ENCODE data around the gene MRRF. TPM values are rescaled to one million over a fixed set of nuclear protein-coding genes. Genes with fewer than 3 reads are reported as not detected.

The MRRF gene
- total RNA-seq, 1 experiment from 2014 or later = 45.7 TPM

DNA sequence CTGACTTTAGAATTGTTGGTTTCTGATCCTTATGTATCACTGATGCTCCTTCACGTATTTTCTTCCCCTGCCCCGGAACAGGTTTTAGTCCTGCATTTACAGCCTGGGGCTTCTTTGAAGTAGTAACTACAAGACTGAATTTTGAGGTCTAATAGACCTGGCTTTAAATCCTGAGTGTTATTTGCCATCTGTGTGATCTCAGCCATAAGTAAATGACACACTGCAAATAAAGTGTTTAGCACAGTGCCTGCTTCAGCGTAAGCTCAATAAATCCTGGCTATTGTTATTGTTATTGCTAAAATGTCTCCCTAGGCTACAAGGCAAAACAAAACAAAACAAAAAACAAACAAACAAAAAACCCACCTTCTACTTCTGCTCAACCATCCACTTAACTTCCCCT, 20.3 kb upstream of the MRRF start:
- H3K27me3 Mint-ChIP-seq (ENCODE audit: unreplicated experiment) = no peaks in the 10 kb centered on the region

DNA sequence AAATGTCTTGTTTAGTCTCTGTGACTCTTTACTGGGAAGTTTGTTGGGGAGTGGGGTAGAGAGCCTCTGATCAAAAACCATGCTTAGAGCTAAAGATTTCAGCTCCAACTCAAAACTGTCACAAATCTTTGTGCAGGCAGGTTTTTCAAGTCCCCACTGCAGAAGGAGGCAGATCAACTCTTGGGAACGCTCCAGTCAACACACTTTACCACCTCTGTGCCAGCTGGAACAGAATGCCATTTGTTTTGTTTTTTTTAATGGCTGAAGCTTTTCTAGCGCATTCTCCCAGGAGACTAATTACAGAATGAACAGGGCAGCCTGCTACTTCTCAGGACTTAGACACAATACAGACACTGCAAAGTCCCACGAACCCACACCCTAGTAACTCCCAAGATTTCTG, 18.0 kb upstream of the MRRF start:
- CTCF ChIA-PET = no interaction called here
- no peak for TF ChIP-seq CTCF (IDR thresholded peaks at IDR 0.05; ENCODE audit: unreplicated experiment)
- Mint-ChIP-seq H3K27me3 (ENCODE audit: unreplicated experiment) (no peaks in the 10 kb centered on the region), H3K27ac (ENCODE audit: unreplicated experiment) (no peak overlapping the region), H3K9me3 (ENCODE audit: low read depth, unreplicated experiment) (no peaks in the 10 kb centered on the region), H3K4me1 (ENCODE audit: low read depth, unreplicated experiment) (no peaks in the 10 kb centered on the region), H3K4me3 (ENCODE audit: low read depth, unreplicated experiment) (no peak overlapping the region), H3K36me3 (ENCODE audit: insufficient read depth, unreplicated experiment) (peaks cover under 1% of the 10 kb centered on the region)
- BruUV-seq (replicated peaks) = no TSS peak
- DNase-seq = no peak
- intact Hi-C loops (cut with micrococcal nuclease; ENCODE audit: unreplicated experiment) = no loop called here

More for the DNA sequence above, 20.3 kb upstream of the MRRF start:
- peaks cover 4% of the 10 kb centered on the region for H3K36me3 Mint-ChIP-seq (ENCODE audit: insufficient read depth, unreplicated experiment)
- H3K4me1 Mint-ChIP-seq (ENCODE audit: low read depth, unreplicated experiment) = no peaks in the 10 kb centered on the region
- no peak for TF ChIP-seq CTCF (IDR thresholded peaks at IDR 0.05; ENCODE audit: unreplicated experiment)
- H3K9me3 Mint-ChIP-seq (ENCODE audit: low read depth, unreplicated experiment) = no peaks in the 10 kb centered on the region
- CTCF ChIA-PET = no interaction called here
- no peak overlapping the region for H3K4me3 Mint-ChIP-seq (ENCODE audit: low read depth, unreplicated experiment)
- intact Hi-C loops (cut with micrococcal nuclease; ENCODE audit: unreplicated experiment) = no loop called here
- DNase-seq = no peak
- no TSS peak for BruUV-seq (replicated peaks)
- no peak overlapping the region for H3K27ac Mint-ChIP-seq (ENCODE audit: unreplicated experiment)

GRCh38 chr9:122248448-122248865, 16.2 kb upstream of the MRRF start:
- Mint-ChIP-seq H3K27ac (ENCODE audit: unreplicated experiment) (no peak overlapping the region), H3K9me3 (ENCODE audit: low read depth, unreplicated experiment) (no peaks in the 10 kb centered on the region), H3K27me3 (ENCODE audit: unreplicated experiment) (no peaks in the 10 kb centered on the region), H3K4me1 (ENCODE audit: low read depth, unreplicated experiment) (no peaks in the 10 kb centered on the region), H3K36me3 (ENCODE audit: insufficient read depth, unreplicated experiment) (no peaks in the 10 kb centered on the region), H3K4me3 (ENCODE audit: low read depth, unreplicated experiment) (no peak overlapping the region)
- no TSS peak for BruUV-seq (replicated peaks)
- no peak for DNase-seq
- intact Hi-C loops (cut with micrococcal nuclease; ENCODE audit: unreplicated experiment) = no loop called here
- CTCF ChIA-PET = no interaction called here
- TF ChIP-seq CTCF (IDR thresholded peaks at IDR 0.05; ENCODE audit: unreplicated experiment) = no peak

DNA sequence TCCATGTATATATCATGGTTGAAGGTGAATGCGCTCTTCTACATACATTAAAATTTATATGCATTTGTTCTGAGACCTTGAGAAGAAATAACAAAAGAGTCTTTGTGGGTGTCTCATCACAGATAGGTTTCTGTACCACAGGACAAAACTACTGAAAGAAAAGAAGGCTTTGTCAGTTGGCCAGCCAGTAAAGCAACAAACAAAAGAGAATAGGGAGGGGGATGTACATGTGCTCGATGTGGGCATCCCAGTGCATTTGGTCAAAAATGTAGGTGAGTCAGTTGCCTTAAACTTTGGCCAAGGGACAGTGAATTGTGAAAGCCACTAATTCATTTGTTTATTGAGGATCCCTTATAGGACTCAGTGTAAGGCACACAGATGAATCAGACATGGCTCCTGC, 13.3 kb upstream of the MRRF start:
- Mint-ChIP-seq H3K4me3 (ENCODE audit: low read depth, unreplicated experiment) (no peak overlapping the region), H3K9me3 (ENCODE audit: low read depth, unreplicated experiment) (no peaks in the 10 kb centered on the region), H3K27ac (ENCODE audit: unreplicated experiment) (no peak overlapping the region), H3K4me1 (ENCODE audit: low read depth, unreplicated experiment) (no peaks in the 10 kb centered on the region), H3K36me3 (ENCODE audit: insufficient read depth, unreplicated experiment) (no peaks in the 10 kb centered on the region), H3K27me3 (ENCODE audit: unreplicated experiment) (no peaks in the 10 kb centered on the region)
- no peak for TF ChIP-seq CTCF (IDR thresholded peaks at IDR 0.05; ENCODE audit: unreplicated experiment)
- BruUV-seq (replicated peaks) = no TSS peak
- CTCF ChIA-PET = no interaction called here
- no peak for DNase-seq
- intact Hi-C loops (cut with micrococcal nuclease; ENCODE audit: unreplicated experiment) = no loop called here

DNA sequence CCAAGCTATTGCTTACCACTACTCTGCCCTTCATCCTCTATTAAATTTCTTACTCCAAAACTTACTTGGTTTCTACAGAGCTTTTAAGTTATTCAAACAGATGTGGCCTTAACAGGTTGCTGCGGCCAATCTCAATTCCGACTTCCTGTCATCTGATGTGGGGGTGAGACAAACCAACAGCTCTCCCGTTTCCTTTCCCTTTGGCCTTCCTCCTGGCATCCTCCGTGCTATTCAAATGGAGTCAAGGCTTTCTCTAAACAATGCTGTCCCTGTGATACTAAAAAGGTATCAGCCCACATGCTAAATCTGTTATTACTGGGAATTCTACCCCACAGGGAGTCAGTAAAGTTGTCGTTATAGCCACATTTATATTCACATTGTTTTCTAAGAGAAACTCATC, 11.9 kb upstream of the MRRF start:
- H3K4me1 Mint-ChIP-seq (ENCODE audit: low read depth, unreplicated experiment) = no peaks in the 10 kb centered on the region
- no peak overlapping the region for H3K4me3 Mint-ChIP-seq (ENCODE audit: low read depth, unreplicated experiment)
- no peaks in the 10 kb centered on the region for H3K36me3 Mint-ChIP-seq (ENCODE audit: insufficient read depth, unreplicated experiment)
- intact Hi-C loops (cut with micrococcal nuclease; ENCODE audit: unreplicated experiment) = no loop called here
- CTCF ChIA-PET = no interaction called here
- DNase-seq = no peak
- H3K9me3 Mint-ChIP-seq (ENCODE audit: low read depth, unreplicated experiment) = no peaks in the 10 kb centered on the region
- no TSS peak for BruUV-seq (replicated peaks)
- no peaks in the 10 kb centered on the region for H3K27me3 Mint-ChIP-seq (ENCODE audit: unreplicated experiment)
- no peak for TF ChIP-seq CTCF (IDR thresholded peaks at IDR 0.05; ENCODE audit: unreplicated experiment)
- H3K27ac Mint-ChIP-seq (ENCODE audit: unreplicated experiment) = no peak overlapping the region

All from Calu3 (cell line).